ENCODE results near the gene KDM4B.

KDM4B gene

DNA sequence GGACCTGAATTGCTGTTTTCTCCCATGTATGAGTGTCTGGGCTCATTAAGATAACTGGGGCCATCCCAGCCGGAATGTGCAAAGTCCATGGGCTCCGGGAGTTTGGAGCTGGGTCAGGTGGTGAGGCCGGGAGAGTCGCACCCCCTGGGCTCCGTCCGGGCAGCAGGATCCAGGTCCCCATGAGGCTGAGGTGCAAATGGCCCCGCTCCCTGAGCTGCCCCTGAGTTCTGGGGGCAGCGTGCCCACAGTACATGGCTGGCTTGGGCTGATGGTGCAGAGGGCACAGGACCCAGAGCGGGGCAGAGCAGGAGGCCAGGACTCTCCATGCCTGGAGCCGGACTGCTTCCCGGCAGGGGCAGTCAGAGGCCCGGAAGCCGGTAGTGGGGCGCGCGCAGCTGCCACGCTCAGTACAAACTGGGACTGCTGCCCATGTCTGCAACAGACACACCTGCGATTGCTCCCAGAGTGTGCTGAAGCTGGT is 136.0 kb downstream of the KDM4B start:
- in situ Hi-C loops (cut with HindIII; ENCODE audit: low pct_ligation_motif_present, low sequenced_read_pairs), result no loop called here

GRCh38 chr19:5106191-5106726 is 137.3 kb downstream of the KDM4B start:
- Histone ChIP-seq H3K27ac (no peak overlapping the region), H3K27me3 (replicated peaks) (no peaks in the 10 kb centered on the region), H3K4me3 (ENCODE audit: low read depth, low read length) (no peak overlapping the region), H3K36me3 (replicated peaks) (no peaks in the 10 kb centered on the region)
- in situ Hi-C loops (cut with HindIII; ENCODE audit: low pct_ligation_motif_present, low sequenced_read_pairs), result no loop called here
- no peak for TF ChIP-seq CTCF (IDR thresholded peaks at IDR 0.05; ENCODE audit: low read depth, low read length, missing control alignments)
- no peak for DNase-seq

More for the DNA sequence above, 136.0 kb downstream of the KDM4B start:
- Histone ChIP-seq H3K27ac (no peak overlapping the region), H3K4me3 (ENCODE audit: low read depth, low read length) (no peak overlapping the region), H3K27me3 (replicated peaks) (no peaks in the 10 kb centered on the region), H3K36me3 (replicated peaks) (no peaks in the 10 kb centered on the region)
- no peak for DNase-seq
- no peak for TF ChIP-seq CTCF (IDR thresholded peaks at IDR 0.05; ENCODE audit: low read depth, low read length, missing control alignments)

- H3K27me3 ChIP-seq (replicated peaks), result no peaks in the 10 kb centered on the region
- no peak overlapping the region for H3K27ac ChIP-seq
- TF ChIP-seq CTCF (IDR thresholded peaks at IDR 0.05; ENCODE audit: low read depth, low read length, missing control alignments), result no peak
- in situ Hi-C loops (cut with HindIII; ENCODE audit: low pct_ligation_motif_present, low sequenced_read_pairs), result no loop called here
- H3K36me3 ChIP-seq (replicated peaks), result no peaks in the 10 kb centered on the region
- H3K4me3 ChIP-seq (ENCODE audit: low read depth, low read length), result no peak overlapping the region
- DNase-seq, result no peak
These were observed 138.1 kb downstream of the KDM4B start for GRCh38 chr19:5106971-5107370.

- Histone ChIP-seq H3K27ac (no peak overlapping the region), H3K36me3 (replicated peaks) (no peaks in the 10 kb centered on the region), H3K4me3 (ENCODE audit: low read depth, low read length) (no peak overlapping the region), H3K27me3 (replicated peaks) (no peaks in the 10 kb centered on the region)
- in situ Hi-C loops (cut with HindIII; ENCODE audit: low pct_ligation_motif_present, low sequenced_read_pairs), result no loop called here
- no peak for TF ChIP-seq CTCF (IDR thresholded peaks at IDR 0.05; ENCODE audit: low read depth, low read length, missing control alignments)
- peak; percentile 8 for DNase-seq
These were observed 138.7 kb downstream of the KDM4B start for GRCh38 chr19:5107432-5108122.

DNA sequence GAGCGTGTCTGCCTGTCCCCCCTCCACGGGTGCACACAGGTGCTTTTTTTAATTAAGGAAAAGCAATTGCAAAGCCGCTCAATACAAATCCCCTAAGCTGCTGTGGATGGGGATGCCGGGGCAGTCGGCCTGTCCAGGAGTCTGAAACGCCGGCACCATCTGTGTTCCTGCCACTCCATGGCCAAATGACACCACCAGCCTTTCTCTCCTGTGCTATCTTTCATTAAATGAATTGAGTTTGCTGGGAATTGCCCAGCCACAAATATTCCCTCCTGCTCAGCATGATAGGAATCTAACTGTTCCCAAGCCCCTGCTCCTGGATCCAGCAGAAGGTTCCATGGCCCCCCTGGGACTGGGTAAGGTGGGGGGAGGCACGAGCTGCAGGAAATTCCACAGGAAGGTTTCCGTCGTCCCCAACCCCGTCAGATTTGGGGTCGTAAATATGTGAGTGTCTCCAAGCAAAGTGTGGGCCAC is 139.2 kb downstream of the KDM4B start:
- Histone ChIP-seq H3K4me3 (ENCODE audit: low read depth, low read length) (no peak overlapping the region), H3K27me3 (replicated peaks) (no peaks in the 10 kb centered on the region), H3K27ac (no peak overlapping the region), H3K36me3 (replicated peaks) (no peaks in the 10 kb centered on the region)
- no peak for TF ChIP-seq CTCF (IDR thresholded peaks at IDR 0.05; ENCODE audit: low read depth, low read length, missing control alignments)
- in situ Hi-C loops (cut with HindIII; ENCODE audit: low pct_ligation_motif_present, low sequenced_read_pairs), result no loop called here
- no peak for DNase-seq

Data from brain microvascular endothelial cell (primary cell).